Measurements from ENCODE around the gene KLHDC3.

The KLHDC3 gene

GRCh38 chr6:43060034-43060754 lies 46.1 kb downstream of the KLHDC3 start:
- no peak for FAIRE-seq

- FAIRE-seq: no peak
Measured at GRCh38 chr6:43060755-43061633, 46.9 kb downstream of the KLHDC3 start.

- FAIRE-seq: no peak
Measured at GRCh38 chr6:43061861-43062260, 47.8 kb downstream of the KLHDC3 start.

- FAIRE-seq: no peak
Measured at GRCh38 chr6:43062818-43063217, 48.8 kb downstream of the KLHDC3 start.

- FAIRE-seq: peak; percentile 92
Measured at GRCh38 chr6:43070028-43070632, 56.1 kb downstream of the KLHDC3 start.
